IPS-15b (cell line): Measurements from ENCODE around the gene ADGRB2.

Experiments
- H3K27me3 ChIP-seq: one replicate; pipeline ENCODE4 v1.6.1; 2013; ENCODE audit warnings: low read length; ENCODE audit not compliant: control insufficient read depth, insufficient read depth
- H3K36me3 ChIP-seq: one replicate; pipeline ENCODE4 v1.6.1; 2013; ENCODE audit warnings: low read length; ENCODE audit not compliant: control insufficient read depth, insufficient read depth
- H3K4me1 ChIP-seq: one replicate; pipeline ENCODE4 v1.6.1; 2013; ENCODE audit warnings: mild to moderate bottlenecking, low read length; ENCODE audit not compliant: control insufficient read depth, insufficient read depth
- H3K4me3 ChIP-seq: one replicate; pipeline ENCODE4 v1.5.1; 2013; ENCODE audit warnings: low read depth, low read length
- H3K9ac ChIP-seq: one replicate; pipeline ENCODE4 v1.6.1; 2013; ENCODE audit warnings: low read depth, mild to moderate bottlenecking, low read length
- H3K9me3 ChIP-seq: one replicate; pipeline ENCODE4 v1.6.1; 2013; ENCODE audit warnings: mild to moderate bottlenecking, low read length; ENCODE audit not compliant: control insufficient read depth, insufficient read depth

Gene ADGRB2

GRCh38 chr1:31725777-31726535, 38.2 kb downstream of the ADGRB2 start:
- peaks cover 8% of the 10 kb centered on the region for H3K36me3 ChIP-seq
- no peaks in the 10 kb centered on the region for H3K9me3 ChIP-seq
- no peak overlapping the region for H3K9ac ChIP-seq
- no peak overlapping the region for H3K4me3 ChIP-seq
- peaks cover 4% of the 10 kb centered on the region for H3K27me3 ChIP-seq
- H3K4me1 ChIP-seq = no peaks in the 10 kb centered on the region

- no peak overlapping the region for H3K4me3 ChIP-seq
- H3K36me3 ChIP-seq = peaks cover 2% of the 10 kb centered on the region
- peaks cover 4% of the 10 kb centered on the region for H3K27me3 ChIP-seq
- H3K4me1 ChIP-seq = no peaks in the 10 kb centered on the region
- H3K9ac ChIP-seq = no peak overlapping the region
- no peaks in the 10 kb centered on the region for H3K9me3 ChIP-seq
These were observed 39.0 kb downstream of the ADGRB2 start for GRCh38 chr1:31725134-31725533.

- Histone ChIP-seq H3K4me3 (no peak overlapping the region), H3K4me1 (no peaks in the 10 kb centered on the region), H3K9me3 (no peaks in the 10 kb centered on the region), H3K27me3 (peaks cover 4% of the 10 kb centered on the region), H3K9ac (no peak overlapping the region), H3K36me3 (no peaks in the 10 kb centered on the region)
These were observed 40.2 kb downstream of the ADGRB2 start for GRCh38 chr1:31723828-31724359.

DNA sequence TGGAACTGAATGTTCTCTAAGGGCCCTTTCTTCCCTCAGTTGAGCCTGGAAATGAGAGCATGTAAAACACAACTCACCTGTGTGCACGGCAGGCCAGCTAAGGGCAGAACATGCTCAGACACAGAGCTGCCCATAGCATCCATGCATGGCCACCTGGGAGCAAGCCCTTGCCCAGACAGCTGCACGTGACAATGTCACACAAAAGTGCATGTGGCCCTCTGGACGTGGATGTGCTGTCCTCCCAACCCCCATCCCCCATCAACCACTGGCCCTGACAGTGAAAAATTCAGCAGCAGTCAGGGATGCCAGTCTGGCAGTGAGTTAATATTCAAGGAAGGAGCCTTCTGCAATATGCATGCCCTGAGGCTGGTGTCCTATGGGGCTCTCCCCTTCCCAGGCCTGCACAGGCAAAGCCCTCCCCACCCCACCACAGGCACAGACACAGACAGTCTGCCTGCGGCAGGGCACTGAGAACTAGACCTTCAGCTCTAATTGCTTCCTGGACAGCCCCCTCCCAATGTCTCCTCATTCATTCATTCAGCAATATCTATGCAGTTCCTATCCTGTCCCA, 45.7 kb downstream of the ADGRB2 start:
- Histone ChIP-seq H3K9ac (no peak overlapping the region), H3K4me1 (peaks cover 6% of the 10 kb centered on the region), H3K4me3 (no peak overlapping the region), H3K9me3 (no peaks in the 10 kb centered on the region), H3K27me3 (peaks cover 7% of the 10 kb centered on the region), H3K36me3 (no peaks in the 10 kb centered on the region)

DNA sequence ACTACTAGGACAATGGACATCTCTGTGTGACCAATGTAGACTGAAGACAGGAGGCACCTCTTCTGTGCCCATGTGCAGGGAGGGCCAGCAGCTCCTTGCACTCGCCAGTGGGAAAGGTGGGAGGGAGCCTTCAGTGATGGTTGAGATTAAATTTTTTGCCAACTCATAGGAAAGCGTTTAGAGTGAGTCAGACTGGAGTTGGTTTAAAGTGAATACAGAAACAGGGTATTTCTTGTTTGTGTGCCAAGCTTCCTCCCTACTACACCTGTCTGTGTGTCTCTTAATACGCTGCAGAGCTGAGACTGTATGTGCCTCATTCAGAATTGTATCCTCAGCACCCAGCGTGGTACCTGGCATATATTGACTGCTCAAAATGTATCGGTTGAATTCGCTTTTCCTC, 46.8 kb downstream of the ADGRB2 start:
- Histone ChIP-seq H3K4me3 (no peak overlapping the region), H3K27me3 (peaks cover 7% of the 10 kb centered on the region), H3K9me3 (no peaks in the 10 kb centered on the region), H3K36me3 (no peaks in the 10 kb centered on the region), H3K4me1 (peaks cover 6% of the 10 kb centered on the region), H3K9ac (no peak overlapping the region)

- H3K4me3 ChIP-seq = peak overlapping the region; percentile 78
These were observed 48.3 kb downstream of the ADGRB2 start for GRCh38 chr1:31715873-31716220.

DNA sequence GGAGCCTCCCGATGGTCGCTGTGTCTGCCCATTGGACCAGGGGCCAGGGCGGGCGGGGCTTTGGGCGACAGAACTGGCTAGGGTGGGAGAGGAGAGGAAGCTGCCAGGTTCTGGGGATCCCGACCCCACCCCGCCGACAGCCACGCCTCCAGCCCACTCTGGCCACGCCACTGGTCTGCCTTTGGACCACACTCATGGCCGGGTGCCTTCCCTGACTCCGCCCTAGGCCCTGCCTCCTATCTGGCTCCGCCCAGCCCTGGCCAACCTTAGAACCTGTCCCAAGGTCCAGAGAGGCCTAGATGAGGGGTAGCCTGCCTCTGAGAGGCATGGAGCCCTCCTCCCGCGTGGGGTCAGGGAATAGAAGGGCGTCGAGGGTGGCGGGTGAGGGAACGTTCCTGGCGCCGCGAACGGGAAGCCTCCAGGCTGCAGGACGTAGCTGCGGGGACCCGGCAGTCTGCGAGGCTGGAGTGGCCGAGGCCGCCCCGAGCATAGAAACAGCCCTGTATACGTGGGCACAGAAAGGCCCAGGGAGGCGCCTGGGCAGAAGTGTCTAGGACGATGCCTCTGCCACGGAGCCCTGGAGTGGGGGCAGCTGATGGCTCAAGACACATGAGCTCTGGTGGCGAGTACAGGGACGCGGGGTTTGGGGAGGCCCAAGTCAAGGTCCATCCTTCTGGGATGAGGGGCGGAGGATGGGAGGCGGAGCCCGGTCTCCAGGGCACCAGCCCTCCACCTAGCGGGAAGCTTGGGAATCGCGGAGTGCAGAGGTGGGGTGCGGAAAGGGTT, 48.9 kb downstream of the ADGRB2 start:
- Histone ChIP-seq H3K4me1 (peaks cover 6% of the 10 kb centered on the region), H3K9ac (no peak overlapping the region), H3K4me3 (peak overlapping the region; percentile 78)

More at GRCh38 chr1:31715873-31716220, 48.3 kb downstream of the ADGRB2 start:
- H3K27me3 ChIP-seq = peaks cover 4% of the 10 kb centered on the region
- H3K9ac ChIP-seq = no peak overlapping the region
- no peaks in the 10 kb centered on the region for H3K36me3 ChIP-seq
- H3K9me3 ChIP-seq = no peaks in the 10 kb centered on the region
- peaks cover 6% of the 10 kb centered on the region for H3K4me1 ChIP-seq

GRCh38 chr1:31714442-31715086, 49.6 kb downstream of the ADGRB2 start:
- peaks cover 4% of the 10 kb centered on the region for H3K27me3 ChIP-seq
- no peaks in the 10 kb centered on the region for H3K36me3 ChIP-seq
- H3K9ac ChIP-seq = no peak overlapping the region
- H3K9me3 ChIP-seq = no peaks in the 10 kb centered on the region
- H3K4me1 ChIP-seq = peaks cover 6% of the 10 kb centered on the region
- H3K4me3 ChIP-seq = peak overlapping the region; percentile 78

More for the DNA sequence above, 48.9 kb downstream of the ADGRB2 start:
- Histone ChIP-seq H3K9me3 (no peaks in the 10 kb centered on the region), H3K36me3 (no peaks in the 10 kb centered on the region), H3K27me3 (peaks cover 4% of the 10 kb centered on the region)

DNA sequence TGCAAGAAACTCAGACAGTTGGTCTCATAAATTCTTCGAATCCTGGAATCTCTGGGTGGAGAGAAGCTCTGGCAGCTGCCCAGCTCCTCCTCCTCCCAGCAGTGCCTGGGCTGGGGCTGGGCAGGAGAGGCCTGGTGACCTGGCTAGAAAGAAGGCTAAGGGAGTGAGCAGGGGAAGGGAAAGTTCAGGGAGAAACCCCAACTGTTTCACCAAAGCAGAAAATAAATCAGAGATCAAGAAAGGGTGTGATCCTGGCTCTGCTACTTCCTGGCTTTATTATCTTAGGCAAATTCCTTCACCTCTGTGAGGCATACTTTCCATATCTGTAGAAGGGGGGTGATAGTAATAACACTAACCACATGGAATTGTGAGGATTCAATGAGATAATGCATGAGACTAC, 51.5 kb downstream of the ADGRB2 start:
- Histone ChIP-seq H3K9ac (no peak overlapping the region), H3K4me3 (no peak overlapping the region), H3K4me1 (peaks cover 6% of the 10 kb centered on the region)

DNA sequence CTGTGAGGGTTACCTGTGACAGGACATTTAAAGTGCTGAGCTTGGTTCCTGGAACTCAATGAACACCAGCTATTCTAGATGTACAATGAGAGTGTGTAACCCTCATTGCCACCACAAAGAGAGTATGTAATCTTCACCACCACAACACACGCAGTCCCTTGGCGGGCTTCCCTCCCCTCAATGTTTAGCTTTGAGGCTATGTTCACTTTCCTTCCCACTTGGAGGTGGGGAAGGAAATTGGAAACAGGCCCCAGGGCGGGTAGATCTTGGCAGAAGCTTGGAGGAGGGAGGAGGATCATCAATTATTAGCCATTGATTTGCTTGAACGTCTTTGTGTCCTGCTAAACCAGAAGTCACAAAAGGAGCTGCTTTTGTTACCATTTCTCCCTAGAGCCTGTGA, 52.1 kb downstream of the ADGRB2 start:
- Histone ChIP-seq H3K4me1 (peaks cover 6% of the 10 kb centered on the region), H3K9ac (no peak overlapping the region), H3K36me3 (no peaks in the 10 kb centered on the region), H3K27me3 (peaks cover 4% of the 10 kb centered on the region), H3K9me3 (no peaks in the 10 kb centered on the region), H3K4me3 (no peak overlapping the region)

More for the DNA sequence above, 51.5 kb downstream of the ADGRB2 start:
- no peaks in the 10 kb centered on the region for H3K9me3 ChIP-seq
- no peaks in the 10 kb centered on the region for H3K36me3 ChIP-seq
- H3K27me3 ChIP-seq = peaks cover 4% of the 10 kb centered on the region

- no peak overlapping the region for H3K4me3 ChIP-seq
- peaks cover 3% of the 10 kb centered on the region for H3K27me3 ChIP-seq
- H3K4me1 ChIP-seq = peaks cover 6% of the 10 kb centered on the region
- no peak overlapping the region for H3K9ac ChIP-seq
- H3K36me3 ChIP-seq = no peaks in the 10 kb centered on the region
- H3K9me3 ChIP-seq = no peaks in the 10 kb centered on the region
These were observed 55.8 kb downstream of the ADGRB2 start for GRCh38 chr1:31708324-31708723.
